CD4-positive, alpha-beta T cell treated with Interferon alpha-2 for 1 hour (primary cell): ENCODE results near the gene CLCNKA.
"Not testable (repeated sequence)": the region's sequence is repeated elsewhere in the genome, so short reads cannot be mapped to it uniquely, and the experiment has no call there.

Experiments
- DNase-seq, 2 donors: peaks; one replicate each; pipeline ENCODE4 v3.0.0-alpha.2; 2020 to 2022

The CLCNKA gene

GRCh38 chr1:15998929-15999328 lies 22.9 kb upstream of the CLCNKA start:
- no peak for DNase-seq

DNA sequence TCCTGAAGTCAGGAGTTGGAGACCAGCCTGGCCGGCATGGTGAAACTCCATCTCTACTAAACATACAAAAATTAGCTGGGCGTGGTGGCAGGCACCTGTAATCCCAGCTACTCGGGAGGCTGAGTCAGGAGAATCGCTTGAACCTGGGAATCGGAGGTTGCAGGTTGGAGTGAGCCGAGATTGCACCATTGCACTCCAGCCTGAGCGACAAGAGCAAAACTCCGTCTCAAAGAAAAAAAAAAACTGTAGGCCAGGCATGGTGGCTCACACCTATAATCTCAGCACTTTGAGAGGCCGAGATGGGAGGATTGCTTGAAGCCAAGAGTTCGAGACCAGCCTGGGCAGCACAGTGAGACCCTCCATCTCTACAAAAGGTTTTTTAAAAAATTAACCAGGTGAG lies 20.6 kb upstream of the CLCNKA start:
- not testable (repeated sequence) for DNase-seq

- DNase-seq = no peak
Measured at GRCh38 chr1:16005597-16005996, 16.2 kb upstream of the CLCNKA start.

- no peak for DNase-seq
Measured at GRCh38 chr1:16006010-16006409, 15.8 kb upstream of the CLCNKA start.

DNA sequence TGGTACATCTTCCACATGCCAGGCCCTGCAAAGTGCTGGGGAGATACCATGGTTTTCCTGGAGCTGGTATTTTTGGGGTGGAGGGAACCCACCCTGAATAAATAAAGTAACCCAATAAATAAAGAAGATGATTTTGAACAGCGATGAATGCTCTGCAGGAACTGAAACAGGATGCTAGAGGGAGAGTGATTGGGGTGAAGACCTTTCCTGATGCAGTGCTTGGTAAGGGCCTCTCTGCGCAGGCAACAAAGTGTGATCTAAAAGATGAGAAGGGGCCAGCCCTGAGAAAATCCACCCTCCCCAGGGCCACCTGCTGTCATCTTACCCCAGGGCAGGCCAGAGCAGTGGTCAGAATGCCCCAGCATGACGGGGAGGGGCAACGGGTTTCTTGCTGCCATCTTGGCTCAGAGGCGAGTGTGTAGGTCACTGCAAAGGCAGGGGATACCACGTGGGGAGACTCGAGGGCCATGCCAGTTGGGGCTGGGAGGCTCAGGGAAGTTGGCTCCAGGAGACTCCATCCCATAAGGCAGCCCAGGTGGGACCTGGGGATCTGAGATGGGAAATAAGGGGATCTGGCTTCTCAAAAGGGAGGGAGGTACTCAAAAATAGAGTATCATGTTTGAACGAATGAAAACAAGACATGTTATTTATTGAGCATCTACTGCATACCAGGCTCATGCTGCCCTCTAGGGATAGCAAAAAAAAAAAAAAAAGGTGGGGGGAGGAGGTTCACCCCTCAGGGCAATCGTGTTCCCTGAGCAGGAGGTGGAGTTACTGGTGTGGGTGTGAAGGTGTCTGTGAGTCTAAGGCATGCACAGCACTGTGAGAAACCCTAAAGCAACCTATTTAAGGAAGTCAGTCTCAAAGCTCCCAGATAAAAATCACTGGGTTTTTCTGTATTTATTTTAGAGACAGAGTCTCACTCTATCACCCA lies 15.0 kb upstream of the CLCNKA start:
- DNase-seq = no peak

GRCh38 chr1:16007671-16008341 lies 14.0 kb upstream of the CLCNKA start:
- DNase-seq = no peak

- peak; percentile 67 to 72 for DNase-seq
Measured at GRCh38 chr1:16009030-16009460, 12.8 kb upstream of the CLCNKA start.

DNA sequence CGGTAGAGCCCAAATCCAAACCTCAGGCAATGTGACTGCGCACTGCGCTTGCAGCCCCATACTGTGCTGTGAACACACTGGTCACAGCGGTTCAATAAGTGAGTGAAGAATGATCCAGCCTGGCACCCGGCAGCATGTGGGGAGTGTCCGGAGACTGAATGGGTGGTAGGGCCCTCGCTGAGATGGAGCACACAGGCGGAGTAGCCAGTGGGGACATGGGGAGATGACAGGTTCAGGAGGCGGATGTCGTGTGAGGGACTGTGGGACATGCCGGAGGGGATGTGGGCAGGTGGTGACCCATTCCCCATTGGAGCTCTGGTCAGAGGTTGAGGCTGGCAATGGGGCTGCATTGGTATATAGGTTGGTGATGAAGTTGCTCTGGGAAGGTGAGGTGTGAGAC lies 12.2 kb upstream of the CLCNKA start:
- DNase-seq = no peak

- no peak for DNase-seq
Measured at GRCh38 chr1:16010837-16011236, 11.0 kb upstream of the CLCNKA start.

- no peak for DNase-seq
Measured at GRCh38 chr1:16011936-16012589, 9.8 kb upstream of the CLCNKA start.

GRCh38 chr1:16012590-16013219 lies 9.1 kb upstream of the CLCNKA start:
- DNase-seq = peak in 1 of 2 donors; percentile 20

GRCh38 chr1:16013220-16013907 lies 8.5 kb upstream of the CLCNKA start:
- DNase-seq = peak; percentile 10 to 15

DNA sequence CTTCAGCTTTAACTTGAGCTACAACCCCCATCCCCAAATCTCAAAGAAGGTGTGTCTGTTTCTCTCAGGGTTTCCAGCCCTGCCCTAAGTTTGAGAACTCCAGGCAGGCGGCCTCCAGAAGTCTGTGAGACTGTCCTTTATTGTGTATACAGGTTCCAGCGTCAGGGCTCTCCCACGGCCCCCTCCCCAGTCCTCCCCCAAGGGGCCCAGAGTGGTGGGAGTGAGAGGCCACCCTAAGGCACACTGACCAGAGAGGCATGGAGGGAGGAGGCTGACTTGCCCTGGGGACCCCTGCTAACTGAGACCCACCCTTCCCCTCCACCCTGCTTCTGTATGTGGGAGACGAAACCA lies 8.0 kb upstream of the CLCNKA start:
- DNase-seq = no peak

DNA sequence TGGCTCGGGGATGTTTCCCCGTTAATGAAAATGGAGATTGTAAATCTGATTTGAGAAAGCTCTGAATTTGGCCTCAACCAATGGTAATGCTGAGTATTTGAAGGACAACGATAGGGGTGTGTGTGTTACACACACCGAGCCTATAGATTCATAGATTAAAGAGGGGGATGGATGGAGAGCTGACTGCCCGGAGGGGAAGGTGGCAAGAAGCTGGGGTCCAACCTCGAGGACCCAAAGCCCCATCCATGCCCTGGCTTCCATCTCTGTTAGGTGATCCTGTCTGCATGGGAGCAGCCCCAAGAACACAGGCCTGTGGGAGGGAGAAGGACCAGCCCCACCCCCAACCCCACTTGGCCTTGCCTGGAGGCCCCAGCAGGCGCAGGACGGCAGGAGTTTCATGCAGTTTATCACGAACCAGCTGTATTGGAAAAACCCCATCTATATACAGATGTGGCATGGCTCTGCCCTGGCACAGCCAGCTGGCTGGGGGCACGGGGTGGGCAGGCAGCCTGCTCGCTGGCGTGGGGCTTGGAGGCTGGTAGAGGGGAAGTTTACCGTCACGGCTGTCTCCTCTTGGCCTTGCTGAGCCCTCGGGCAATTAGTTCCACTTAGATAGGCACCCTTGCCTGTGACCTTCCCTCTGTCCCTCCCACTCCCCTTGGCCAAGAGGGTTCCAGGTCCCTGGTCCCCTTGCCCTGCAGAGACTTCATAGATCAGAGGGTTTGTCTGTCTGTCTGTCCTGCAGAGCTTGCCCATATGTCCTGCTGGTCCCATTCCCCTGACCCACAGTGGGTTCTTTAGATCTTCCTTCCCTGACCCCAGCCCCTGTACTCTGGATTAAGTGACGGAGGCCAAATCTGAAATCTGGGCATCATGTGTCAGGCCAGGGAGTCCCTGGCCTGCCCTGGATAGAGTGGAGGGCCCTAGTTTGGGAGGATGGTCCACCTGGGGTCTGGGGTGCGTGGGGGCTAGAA lies 7.0 kb upstream of the CLCNKA start:
- no peak for DNase-seq

DNA sequence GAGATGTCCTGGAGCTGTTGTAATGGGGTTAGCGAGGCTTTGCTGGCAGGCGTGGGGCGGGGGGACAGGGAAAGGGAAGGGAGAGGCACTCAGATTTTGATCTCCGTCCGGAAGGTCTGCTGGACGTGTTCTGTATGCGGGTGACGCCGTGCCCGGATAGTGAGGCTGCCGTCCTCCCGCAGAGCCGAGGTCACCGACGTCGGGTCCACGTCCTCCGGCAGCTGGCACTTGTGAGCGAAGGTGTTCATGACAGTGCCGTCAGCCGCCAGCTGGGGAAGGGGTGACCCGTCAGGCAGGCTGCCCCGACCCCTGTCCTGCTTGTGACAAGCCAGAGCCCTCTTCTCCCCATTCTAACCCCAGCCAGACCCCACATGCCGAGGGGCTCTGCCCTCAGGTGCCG lies 6.3 kb upstream of the CLCNKA start:
- DNase-seq = no peak

GRCh38 chr1:16015960-16016901 lies 5.6 kb upstream of the CLCNKA start:
- no peak for DNase-seq

- no peak for DNase-seq
Measured at GRCh38 chr1:16017076-16017460, 4.8 kb upstream of the CLCNKA start.

DNA sequence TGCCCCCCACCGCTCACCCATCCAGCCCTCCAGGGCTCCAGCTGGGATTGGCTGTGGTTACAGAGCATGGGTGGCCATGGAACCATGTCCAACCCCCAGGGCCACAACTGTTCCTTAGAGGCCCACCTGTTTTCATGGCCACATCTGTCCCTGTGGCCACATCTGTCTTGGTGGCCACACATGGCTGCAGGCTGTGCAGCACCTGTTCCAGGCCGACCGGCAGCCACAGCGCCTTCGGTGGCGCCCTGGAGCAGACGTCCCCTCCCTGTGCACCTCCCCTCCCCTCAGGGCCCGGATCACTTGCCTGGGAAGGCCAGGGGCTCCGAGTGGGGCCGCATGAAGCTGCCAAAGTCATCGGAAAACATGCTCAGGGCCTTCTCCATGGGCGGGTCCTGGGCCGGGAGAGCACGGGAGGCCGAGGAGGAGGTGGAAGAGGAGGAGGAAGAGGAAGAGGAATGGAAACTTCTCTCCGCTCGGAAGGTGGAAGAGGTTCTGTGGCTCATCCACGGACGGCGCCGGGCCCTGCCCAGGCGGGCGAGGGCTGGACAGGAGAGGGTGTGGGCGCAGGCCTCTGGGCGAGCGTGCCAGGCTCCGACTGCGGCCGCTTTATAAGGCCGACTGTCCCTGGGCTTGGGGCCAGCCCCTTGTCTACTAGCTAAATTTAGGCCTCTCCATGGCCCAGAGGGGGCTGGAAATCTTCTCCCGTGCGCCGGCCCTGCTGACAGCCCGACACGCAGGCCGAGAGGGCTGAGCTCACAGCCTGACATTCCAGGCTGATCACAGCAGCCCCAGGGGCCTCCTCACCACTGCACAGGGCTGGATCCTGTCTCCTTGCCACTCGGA lies 4.2 kb upstream of the CLCNKA start, which contains the start of gene HSPB7:
Gene HSPB7 (minus strand): TSS at position 583 of the 843 bp plus-strand sequence. CDS start 80 bp downstream, at position 503.
- no peak for DNase-seq

DNA sequence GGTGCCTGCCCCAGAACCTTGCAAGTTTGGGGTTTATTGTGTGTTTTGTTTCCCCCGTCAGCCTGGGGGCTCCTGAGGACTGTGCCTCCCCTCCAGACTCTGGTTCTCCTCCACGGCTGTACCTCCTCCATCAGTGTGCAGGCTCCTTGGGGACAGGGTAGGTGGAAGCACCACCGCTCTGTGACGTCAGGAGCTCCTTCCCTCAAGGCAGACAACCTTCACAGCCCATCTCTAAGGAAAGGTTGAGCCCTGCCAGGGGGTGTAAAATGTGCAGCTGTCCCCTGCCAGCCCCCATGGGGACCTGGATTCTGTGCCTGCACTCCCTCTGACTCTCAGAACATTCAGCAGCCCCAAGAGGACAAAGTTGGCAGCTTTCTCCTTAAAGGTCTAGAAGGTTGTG lies 3.5 kb upstream of the CLCNKA start:
- no peak for DNase-seq
